Osteocyte (in vitro differentiated cells): ENCODE measurements around the gene FGD5. TPM values are rescaled to one million over a fixed set of nuclear protein-coding genes. Genes with fewer than 3 reads are reported as not detected.

Experiments
- DNase-seq: peaks from one replicate; pipeline ENCODE4 v3.0.0; 2021; ENCODE audit warnings: mixed read lengths; ENCODE audit not compliant: unreplicated experiment; ENCODE audit errors: extremely low spot score
- H3K27ac Mint-ChIP-seq: one replicate; pipeline ENCODE4 v1.8.0; 2021; ENCODE audit warnings: mild to moderate bottlenecking, mixed read lengths; ENCODE audit not compliant: unreplicated experiment
- H3K27me3 Mint-ChIP-seq: one replicate; pipeline ENCODE4 v1.8.0; 2021; ENCODE audit warnings: mixed read lengths; ENCODE audit not compliant: unreplicated experiment
- H3K36me3 Mint-ChIP-seq: one replicate; pipeline ENCODE4 v1.8.0; 2021; ENCODE audit warnings: mixed read lengths; ENCODE audit not compliant: unreplicated experiment
- H3K4me1 Mint-ChIP-seq: one replicate; pipeline ENCODE4 v1.8.0; 2021; ENCODE audit warnings: mixed read lengths; ENCODE audit not compliant: unreplicated experiment
- H3K4me3 Mint-ChIP-seq: one replicate; pipeline ENCODE4 v1.8.0; 2021; ENCODE audit warnings: mild to moderate bottlenecking, moderate library complexity, mixed read lengths; ENCODE audit not compliant: unreplicated experiment
- H3K9me3 Mint-ChIP-seq: one replicate; pipeline ENCODE4 v1.8.0; 2021; ENCODE audit warnings: mixed read lengths; ENCODE audit not compliant: unreplicated experiment
- CTCF ChIP-seq: fragments of 200-600 bp; sonication (generic); IDR thresholded peaks from 2 replicates; pipeline ENCODE4 v1.5.0; 2021; ENCODE audit warnings: antibody characterized with exemption, mild to moderate bottlenecking, moderate library complexity
- total RNA-seq: library from RNA; stranded (reverse); gene quantifications from 2 replicates; pipeline ENCODE4 v1.2.1, GENCODE V29; 2021

Gene FGD5
- total RNA-seq, 1 donor from 2014 or later: not detected

- H3K27ac Mint-ChIP-seq: no peak overlapping the region
- DNase-seq: no peak
Observed at GRCh38 chr3:14872706-14873105, 53.9 kb downstream of the FGD5 start.

GRCh38 chr3:14874784-14875183, 56.0 kb downstream of the FGD5 start:
- peaks cover 27% of the 10 kb centered on the region for H3K27me3 Mint-ChIP-seq
- no peaks in the 10 kb centered on the region for H3K4me1 Mint-ChIP-seq
- H3K9me3 Mint-ChIP-seq: no peaks in the 10 kb centered on the region
- TF ChIP-seq CTCF: no peak
- no peak overlapping the region for H3K4me3 Mint-ChIP-seq
- no peaks in the 10 kb centered on the region for H3K36me3 Mint-ChIP-seq
- no peak for DNase-seq
- no peak overlapping the region for H3K27ac Mint-ChIP-seq

More at GRCh38 chr3:14872706-14873105, 53.9 kb downstream of the FGD5 start:
- no peak for TF ChIP-seq CTCF
- Mint-ChIP-seq H3K4me3 (no peak overlapping the region), H3K4me1 (no peaks in the 10 kb centered on the region), H3K9me3 (no peaks in the 10 kb centered on the region), H3K27me3 (peaks cover 19% of the 10 kb centered on the region), H3K36me3 (no peaks in the 10 kb centered on the region)

GRCh38 chr3:14875411-14876175, 56.8 kb downstream of the FGD5 start:
- Mint-ChIP-seq H3K4me1 (no peaks in the 10 kb centered on the region), H3K4me3 (no peak overlapping the region), H3K27ac (no peak overlapping the region), H3K27me3 (peaks cover 23% of the 10 kb centered on the region), H3K36me3 (no peaks in the 10 kb centered on the region), H3K9me3 (no peaks in the 10 kb centered on the region)
- no peak for DNase-seq
- TF ChIP-seq CTCF: no peak

DNA sequence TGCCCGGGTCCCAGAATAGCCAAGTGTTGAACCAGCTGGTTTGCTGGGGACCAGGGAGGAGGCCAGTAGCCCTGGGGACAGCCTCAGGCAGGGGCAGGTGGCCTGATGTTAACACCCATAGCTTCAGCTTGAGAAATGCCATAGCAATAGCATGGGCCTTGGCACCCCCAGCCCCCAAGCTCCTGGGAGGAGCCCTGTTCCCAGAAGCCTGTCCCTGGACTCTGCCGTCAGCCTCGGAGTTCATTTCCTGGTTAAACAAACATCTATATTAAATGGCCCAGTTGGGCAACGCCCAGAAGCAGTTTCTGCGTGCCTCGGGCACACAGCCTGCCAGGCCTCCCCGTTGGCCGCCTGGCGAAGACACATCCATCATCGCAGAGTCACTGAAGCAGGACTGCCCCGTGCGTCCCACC, 58.2 kb downstream of the FGD5 start:
- no peak for DNase-seq
- no peaks in the 10 kb centered on the region for H3K4me1 Mint-ChIP-seq
- H3K9me3 Mint-ChIP-seq: no peaks in the 10 kb centered on the region
- no peak for TF ChIP-seq CTCF
- H3K4me3 Mint-ChIP-seq: no peak overlapping the region
- H3K27ac Mint-ChIP-seq: no peak overlapping the region
- H3K36me3 Mint-ChIP-seq: no peaks in the 10 kb centered on the region
- peaks cover 14% of the 10 kb centered on the region for H3K27me3 Mint-ChIP-seq

GRCh38 chr3:14877469-14877868, 58.7 kb downstream of the FGD5 start:
- Mint-ChIP-seq H3K4me3 (no peak overlapping the region), H3K27ac (no peak overlapping the region), H3K9me3 (no peaks in the 10 kb centered on the region), H3K36me3 (no peaks in the 10 kb centered on the region), H3K27me3 (peaks cover 15% of the 10 kb centered on the region), H3K4me1 (no peaks in the 10 kb centered on the region)
- no peak for DNase-seq
- TF ChIP-seq CTCF: no peak
